HG03432 (cell line): Measurements from ENCODE around the gene COX18.

Experiments
- ATAC-seq: cut with Tn5 transposase; IDR thresholded peaks from one replicate; pipeline ENCODE4 v1.9.1; 2021; ENCODE audit warnings: mild to moderate bottlenecking, moderate library complexity; ENCODE audit not compliant: unreplicated experiment

Gene COX18

DNA sequence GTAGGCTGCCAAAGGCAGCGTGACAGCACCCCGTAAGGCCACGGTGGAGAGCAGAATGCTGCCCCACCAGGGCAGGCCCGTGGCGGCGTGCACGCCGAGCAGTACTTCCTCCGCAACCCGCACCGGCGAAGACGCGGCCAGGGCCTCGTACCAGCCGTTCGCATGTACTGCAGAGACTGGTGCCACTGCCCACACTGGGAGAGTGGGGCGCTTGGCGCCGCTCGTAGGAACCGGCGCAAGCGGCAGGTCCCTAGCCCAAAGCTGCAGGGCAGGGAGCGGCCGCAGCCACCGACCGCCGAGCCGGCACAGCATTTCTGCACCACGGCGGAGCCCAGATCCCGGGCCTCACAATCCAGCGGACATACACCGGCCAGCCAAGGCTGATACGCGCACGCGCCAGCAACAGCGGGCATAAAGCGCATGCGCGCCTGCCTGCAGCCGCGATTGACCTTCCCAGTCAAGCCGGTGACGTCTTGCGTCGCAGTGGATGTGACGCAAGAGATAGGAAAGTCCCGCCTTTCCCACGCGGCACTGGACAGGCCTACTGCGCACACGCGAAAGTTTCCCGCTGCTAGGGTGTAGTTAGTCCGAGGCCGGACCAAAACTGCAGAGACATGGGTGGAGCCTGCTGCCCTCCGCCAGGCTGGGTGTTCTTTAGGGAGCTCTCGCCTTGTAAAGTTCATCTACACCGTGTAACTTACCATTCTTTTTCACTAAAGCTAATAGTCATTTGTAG is at the start of gene COX18:
Gene COX18, minus strand, starts transcription at position 379 of the 736 bp plus-strand sequence. Its CDS starts 67 bp downstream, at position 312.
- peak; percentile 86 for ATAC-seq

DNA sequence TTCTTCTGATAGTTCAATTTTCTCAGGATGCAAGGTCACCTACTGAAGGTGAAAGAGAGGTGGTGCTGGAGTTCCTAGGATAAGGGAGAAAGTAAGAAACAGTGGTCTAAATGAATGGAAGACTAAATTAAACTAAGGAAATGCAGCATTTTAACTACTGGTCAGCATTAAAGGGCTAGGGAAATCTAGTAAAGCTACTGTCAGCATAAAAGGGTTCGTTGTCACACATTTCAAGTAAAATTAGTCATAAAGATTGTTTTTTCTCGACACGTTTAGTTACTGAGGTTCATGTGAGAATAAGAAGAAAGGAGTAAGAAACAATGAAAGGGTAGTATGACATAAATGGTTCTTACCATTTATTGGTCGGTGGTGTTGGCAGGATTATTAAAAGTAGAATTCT is 40.0 kb upstream of the COX18 start:
- no peak for ATAC-seq

GRCh38 chr4:73104695-73105094 is 35.2 kb upstream of the COX18 start:
- no peak for ATAC-seq

DNA sequence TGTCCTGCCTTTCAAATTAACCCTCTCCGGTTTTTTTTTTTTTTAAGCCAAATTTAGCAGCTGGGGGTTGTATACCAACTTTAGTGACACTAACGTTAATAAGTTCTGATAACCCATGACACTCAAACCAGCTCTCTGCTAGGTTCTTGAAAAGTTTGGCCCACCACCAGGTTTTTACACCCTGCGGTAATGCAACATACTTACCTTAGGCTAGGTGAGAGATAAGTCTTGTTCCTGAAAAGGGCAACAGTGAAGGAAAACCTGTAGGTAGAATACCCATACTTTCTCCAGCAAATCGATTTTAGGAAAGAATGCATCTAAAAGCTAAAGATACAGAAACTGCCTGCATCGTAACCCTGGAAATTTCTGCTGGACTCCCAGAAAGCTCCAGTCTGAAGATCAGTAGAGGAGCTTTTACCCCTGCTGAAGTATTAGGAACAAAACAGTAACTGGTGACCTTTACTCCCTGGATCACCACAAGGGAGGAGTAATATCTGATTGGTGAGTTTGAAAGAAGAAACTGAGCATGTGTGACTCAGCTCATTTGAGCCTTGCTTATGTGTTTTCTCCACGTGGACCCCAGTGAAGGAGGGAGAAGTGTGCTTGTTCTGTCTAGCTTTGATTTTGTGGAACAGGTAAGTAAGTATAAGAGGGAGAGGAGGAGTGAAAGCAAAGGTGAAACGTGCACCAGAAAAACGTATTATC is 34.4 kb upstream of the COX18 start:
- no peak for ATAC-seq

DNA sequence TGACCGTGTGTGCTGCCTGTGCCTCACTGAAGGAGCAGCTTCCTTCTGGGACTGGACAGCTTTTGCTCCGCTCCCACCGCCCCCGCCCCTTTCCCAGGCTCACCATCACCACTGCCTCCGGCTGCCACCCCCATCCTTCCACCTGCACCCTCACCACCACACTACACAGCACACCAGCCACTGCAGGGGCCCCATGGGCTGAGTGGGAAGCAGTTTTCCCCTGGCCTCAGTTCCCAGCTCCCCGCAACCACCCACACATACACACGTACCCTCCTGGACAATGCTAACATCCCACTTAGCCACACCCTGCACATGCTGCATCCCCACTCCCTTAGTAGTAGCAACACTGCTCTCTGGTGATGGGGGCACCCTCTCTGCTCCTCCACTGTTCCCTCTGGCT is 29.6 kb upstream of the COX18 start:
- ATAC-seq: no peak

- ATAC-seq: no peak
Observed at GRCh38 chr4:73098713-73099112, 29.2 kb upstream of the COX18 start.

DNA sequence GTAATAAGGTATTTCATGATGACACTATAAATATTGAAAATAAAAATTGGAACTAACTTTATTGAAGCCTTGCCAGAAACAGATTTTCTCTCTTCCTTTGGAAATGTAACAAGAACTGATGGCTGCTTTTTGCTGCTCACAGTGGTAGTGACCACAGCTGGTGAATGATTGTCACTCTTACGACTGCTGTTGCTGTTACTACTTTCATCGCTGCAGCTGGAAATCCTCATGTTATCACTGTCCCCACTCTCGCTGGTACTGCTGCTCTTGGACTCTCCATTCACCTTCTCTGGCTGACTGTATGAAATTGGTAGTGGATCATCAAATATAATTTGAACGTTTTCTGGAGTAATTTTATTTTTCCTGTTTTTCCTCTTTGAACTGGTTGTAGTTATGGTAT is 28.5 kb upstream of the COX18 start:
- ATAC-seq: no peak

GRCh38 chr4:73092868-73093267 is 23.4 kb upstream of the COX18 start:
- ATAC-seq: no peak

DNA sequence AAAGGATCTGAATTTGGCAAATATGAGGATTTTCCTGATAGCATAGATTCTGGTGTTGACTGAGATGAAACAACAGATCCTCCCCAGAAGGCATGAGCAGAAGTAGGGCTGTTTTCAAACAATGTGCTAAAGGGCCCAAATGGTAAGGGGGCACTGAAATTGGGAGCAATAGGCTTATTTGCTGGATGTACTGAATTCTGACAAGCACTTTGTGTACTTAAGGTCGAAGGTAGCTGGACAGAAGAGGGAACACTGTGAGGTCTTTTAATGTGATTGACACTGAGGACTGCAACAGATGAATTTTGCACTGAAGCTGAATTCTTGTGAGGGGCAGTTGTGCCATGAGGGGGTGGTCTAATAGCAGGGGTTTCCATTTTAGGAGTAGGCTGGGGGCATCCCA is 21.2 kb upstream of the COX18 start:
- no peak for ATAC-seq

DNA sequence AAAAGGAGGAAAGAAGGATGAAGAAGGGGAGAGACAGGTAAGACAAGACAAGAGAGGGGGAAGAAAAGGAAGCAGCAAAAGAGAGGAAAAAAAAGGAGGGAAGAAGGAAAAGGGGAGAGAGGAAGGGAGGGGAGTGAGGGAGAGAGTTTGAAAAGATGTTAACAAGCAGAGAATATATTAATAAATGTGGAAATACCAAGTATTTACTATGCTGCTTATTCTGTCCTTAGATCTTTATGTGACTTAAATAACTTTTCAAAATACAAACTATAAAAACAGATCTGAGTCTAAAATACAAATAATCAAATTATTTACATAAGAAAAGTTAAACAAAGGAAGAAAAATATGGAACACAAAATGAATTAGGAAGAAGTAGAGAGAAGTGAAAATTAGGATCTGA is 18.4 kb upstream of the COX18 start:
- no peak for ATAC-seq

GRCh38 chr4:73086095-73086868 is 16.8 kb upstream of the COX18 start:
- ATAC-seq: peak; percentile 43

DNA sequence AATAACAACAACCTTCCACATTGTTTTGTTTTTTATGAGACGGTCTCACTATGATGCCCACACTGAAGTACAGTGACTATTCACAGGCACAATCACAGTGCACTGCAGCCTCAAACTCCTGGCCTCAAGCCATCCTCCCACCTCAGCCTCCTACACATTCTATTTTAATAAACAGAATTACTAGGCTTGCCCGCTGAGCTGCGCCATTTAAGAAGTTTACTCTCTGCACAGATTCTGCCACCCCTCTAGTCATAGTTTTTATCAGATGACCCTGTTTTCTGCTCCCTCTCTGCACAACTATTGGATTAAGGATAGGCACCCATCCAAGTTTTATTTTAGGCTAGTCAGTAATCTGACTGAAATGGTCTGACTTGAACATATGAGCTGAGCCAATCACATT is 11.3 kb upstream of the COX18 start:
- no peak for ATAC-seq

- no peak for ATAC-seq
Observed at GRCh38 chr4:73075832-73076231, 6.3 kb upstream of the COX18 start.

DNA sequence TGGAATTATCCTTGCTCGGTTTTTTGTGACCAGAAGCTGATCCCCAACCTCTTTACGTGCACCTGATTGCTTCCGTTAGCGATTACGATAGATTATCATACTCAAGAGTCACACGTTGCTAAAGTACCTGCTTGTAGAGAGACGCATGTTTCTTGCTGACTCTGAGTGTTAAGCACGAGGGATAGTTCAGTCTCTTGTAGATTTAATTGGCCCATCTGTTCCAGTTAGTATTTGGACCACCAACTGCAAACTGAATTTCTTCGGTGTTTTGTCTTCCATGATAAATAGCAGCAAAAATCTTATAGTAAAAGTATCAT is 516 bp upstream of the COX18 start:
- peak; percentile 16 for ATAC-seq

DNA sequence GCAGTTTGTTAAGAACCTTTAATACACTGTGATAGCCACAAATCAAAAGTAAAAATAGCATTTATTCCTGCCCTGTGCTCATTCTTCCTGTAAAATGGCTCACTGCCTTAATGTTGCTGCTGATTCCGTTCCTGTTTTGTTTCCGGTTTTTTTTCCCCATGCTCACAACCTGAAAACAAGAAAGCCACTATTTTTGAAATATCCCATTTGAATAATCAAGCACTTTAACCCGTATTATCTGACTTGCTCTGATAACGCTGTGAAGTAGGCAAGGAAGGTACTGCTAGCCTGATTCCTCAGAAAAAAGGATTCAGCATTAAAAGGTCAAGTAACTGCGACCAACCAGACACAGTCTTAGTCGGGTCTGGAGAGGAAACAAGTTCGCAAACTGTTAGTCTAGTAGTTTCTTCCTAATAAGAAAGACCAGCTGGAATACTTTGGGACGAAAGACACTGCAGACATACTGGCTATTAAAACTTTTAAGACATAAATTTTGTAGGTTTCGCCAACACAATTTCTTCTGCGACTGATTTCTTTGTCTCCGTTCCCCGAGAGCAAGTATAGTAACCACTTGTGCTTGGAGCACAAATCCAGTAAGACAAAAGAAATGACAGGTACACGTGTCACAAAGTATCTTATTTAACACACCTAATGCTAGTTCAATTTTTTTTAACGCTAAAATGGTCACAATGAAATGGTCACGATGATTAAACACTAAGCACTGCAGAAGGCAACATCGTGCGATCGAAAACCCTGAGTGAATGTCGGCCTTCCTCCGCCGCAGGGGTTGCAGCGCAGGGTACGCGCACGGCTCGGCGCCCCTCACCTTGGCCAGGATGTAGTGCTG is 802 bp downstream of the COX18 start:
- ATAC-seq: peak; percentile 2

GRCh38 chr4:73067971-73068394 is 1.5 kb downstream of the COX18 start:
- ATAC-seq: no peak

DNA sequence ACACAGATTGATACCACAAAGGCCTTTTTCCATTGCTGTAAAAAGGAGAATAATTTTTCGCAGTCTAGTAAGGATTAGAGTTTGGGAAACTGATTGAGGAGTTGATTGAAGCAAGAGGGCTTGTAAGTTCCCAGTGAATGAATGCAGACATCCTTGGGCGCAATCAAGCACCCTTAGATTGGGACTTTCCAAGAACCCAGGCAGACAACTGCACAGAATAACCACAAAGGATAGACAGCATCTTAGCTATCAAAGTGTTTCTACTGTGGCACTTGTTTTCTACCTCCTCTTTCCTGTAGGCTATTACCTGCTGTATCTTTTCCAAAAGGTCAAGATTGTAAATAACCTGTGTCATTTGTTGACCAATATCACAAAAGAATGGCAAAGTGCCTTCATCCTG is 2.6 kb downstream of the COX18 start:
- ATAC-seq: no peak

DNA sequence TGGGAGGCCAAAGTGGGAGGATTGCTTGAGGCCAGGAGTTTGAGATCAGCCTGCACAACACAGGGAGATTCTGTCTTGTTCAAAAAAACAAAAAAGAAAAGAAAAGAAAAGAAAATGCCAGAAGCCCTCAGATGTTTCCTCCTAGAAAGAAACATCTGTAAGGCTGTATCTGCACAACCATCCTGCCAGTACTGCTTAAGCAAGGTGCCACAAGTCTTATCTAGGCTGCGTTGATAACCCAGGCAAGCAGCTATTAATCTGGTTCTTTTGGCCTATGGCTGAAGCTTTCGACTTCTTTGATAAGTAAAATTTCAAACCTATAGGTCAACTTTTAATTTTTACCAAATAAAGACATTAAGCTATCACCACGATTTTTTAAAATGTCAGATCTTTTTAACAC is 3.1 kb downstream of the COX18 start:
- ATAC-seq: no peak

- no peak for ATAC-seq
Observed at GRCh38 chr4:73064536-73064935, 5.0 kb downstream of the COX18 start.

GRCh38 chr4:73055241-73055897 is 14.1 kb downstream of the COX18 start:
- ATAC-seq: peak; percentile 88
